ENCODE data around the gene KANSL1. TPM values are rescaled to one million over a fixed set of nuclear protein-coding genes. Genes with fewer than 3 reads are reported as not detected.
"Not testable (repeated sequence)": the region's sequence is repeated elsewhere in the genome, so short reads cannot be mapped to it uniquely, and the experiment has no call there.

Gene KANSL1
- total RNA-seq, 1 experiment from 2014 or later = 83.0 TPM

- Histone ChIP-seq H3K4me1 (no peaks in the 10 kb centered on the region), H3K4me3 (ENCODE audit: low read depth, low read length) (no peak overlapping the region), H3K27me3 (replicated peaks; ENCODE audit: control insufficient read depth, insufficient read depth, low read length) (no peaks in the 10 kb centered on the region), H3K36me3 (ENCODE audit: control insufficient read depth, insufficient read depth, low read length) (peaks cover 1% of the 10 kb centered on the region), H3K9me3 (no peaks in the 10 kb centered on the region)
- peaks cover 34% of the 10 kb centered on the region for H3K36me3 Mint-ChIP-seq (ENCODE audit: insufficient read depth, unreplicated experiment)
- TF ChIP-seq CTCF (IDR thresholded peaks at IDR 0.05; ENCODE audit: insufficient read depth in 1 of 2, low read depth in 1 of 2, low read length in 1 of 2, severe bottlenecking in 1 of 2, unreplicated experiment in 1 of 2) = no peak
- DNase-seq = no peak
- H3K27me3 Mint-ChIP-seq (ENCODE audit: insufficient read depth, unreplicated experiment) = no peaks in the 10 kb centered on the region
- H3K9me3 Mint-ChIP-seq (ENCODE audit: unreplicated experiment) = no peaks in the 10 kb centered on the region
- H3K27ac Mint-ChIP-seq (ENCODE audit: unreplicated experiment) = no peak overlapping the region
- POLR2A ChIA-PET = no interaction called here
- no TSS peak for BruUV-seq (replicated peaks)
- CTCF ChIA-PET = interaction anchor here (0.6 to 1.0 kb wide), 2 partner anchors 15 to 23 kb away, joined by 3 to 4 read pairs; no protein-coding TSS in a partner anchor
- no peaks in the 10 kb centered on the region for H3K4me1 Mint-ChIP-seq (ENCODE audit: low read depth, unreplicated experiment)
- no peak overlapping the region for H3K4me3 Mint-ChIP-seq (ENCODE audit: unreplicated experiment)
- intact Hi-C loops (cut with micrococcal nuclease; ENCODE audit: unreplicated experiment) = no loop called here
Observed at GRCh38 chr17:46020998-46021397, 172.2 kb downstream of the KANSL1 start.

- Histone ChIP-seq H3K4me3 (ENCODE audit: low read depth, low read length) (no peak overlapping the region), H3K27me3 (replicated peaks; ENCODE audit: control insufficient read depth, insufficient read depth, low read length) (no peaks in the 10 kb centered on the region), H3K4me1 (no peaks in the 10 kb centered on the region), H3K36me3 (ENCODE audit: control insufficient read depth, insufficient read depth, low read length) (peaks cover 1% of the 10 kb centered on the region), H3K9me3 (no peaks in the 10 kb centered on the region)
- H3K4me1 Mint-ChIP-seq (ENCODE audit: low read depth, unreplicated experiment) = no peaks in the 10 kb centered on the region
- no peak for DNase-seq
- intact Hi-C loops (cut with micrococcal nuclease; ENCODE audit: unreplicated experiment) = no loop called here
- H3K9me3 Mint-ChIP-seq (ENCODE audit: unreplicated experiment) = no peaks in the 10 kb centered on the region
- peaks cover 26% of the 10 kb centered on the region for H3K36me3 Mint-ChIP-seq (ENCODE audit: insufficient read depth, unreplicated experiment)
- no peak for TF ChIP-seq CTCF (IDR thresholded peaks at IDR 0.05; ENCODE audit: insufficient read depth in 1 of 2, low read depth in 1 of 2, low read length in 1 of 2, severe bottlenecking in 1 of 2, unreplicated experiment in 1 of 2)
- ChIA-PET CTCF (no interaction called here), POLR2A (no interaction called here)
- no peak overlapping the region for H3K27ac Mint-ChIP-seq (ENCODE audit: unreplicated experiment)
- no peaks in the 10 kb centered on the region for H3K27me3 Mint-ChIP-seq (ENCODE audit: insufficient read depth, unreplicated experiment)
- no TSS peak for BruUV-seq (replicated peaks)
- no peak overlapping the region for H3K4me3 Mint-ChIP-seq (ENCODE audit: unreplicated experiment)
Observed at GRCh38 chr17:46020023-46020761, 173.0 kb downstream of the KANSL1 start.

GRCh38 chr17:46019408-46019925 is 173.8 kb downstream of the KANSL1 start:
- H3K4me3 Mint-ChIP-seq (ENCODE audit: unreplicated experiment); H3K27ac Mint-ChIP-seq (ENCODE audit: unreplicated experiment); H3K4me3 ChIP-seq (ENCODE audit: low read depth, low read length); H3K4me1 ChIP-seq; H3K9me3 ChIP-seq; H3K4me1 Mint-ChIP-seq (ENCODE audit: low read depth, unreplicated experiment); H3K9me3 Mint-ChIP-seq (ENCODE audit: unreplicated experiment); H3K27me3 Mint-ChIP-seq (ENCODE audit: insufficient read depth, unreplicated experiment); CTCF ChIA-PET; DNase-seq; BruUV-seq (replicated peaks); H3K27me3 ChIP-seq (replicated peaks; ENCODE audit: control insufficient read depth, insufficient read depth, low read length); intact Hi-C loops (cut with micrococcal nuclease; ENCODE audit: unreplicated experiment); H3K36me3 ChIP-seq (ENCODE audit: control insufficient read depth, insufficient read depth, low read length): not testable (repeated sequence)
- POLR2A ChIA-PET = interaction anchor here (0.6 kb wide), 2 partner anchors 168 to 266 kb away, joined by 4 to 6 read pairs; no protein-coding TSS in a partner anchor
- peaks cover 20% of the 10 kb centered on the region for H3K36me3 Mint-ChIP-seq (ENCODE audit: insufficient read depth, unreplicated experiment)
